Smooth muscle cell (in vitro differentiated cells): ENCODE measurements around the gene SLC24A4. TPM values are rescaled to one million over a fixed set of nuclear protein-coding genes. Genes with fewer than 3 reads are reported as not detected.
"Not testable (repeated sequence)": the region's sequence is repeated elsewhere in the genome, so short reads cannot be mapped to it uniquely, and the experiment has no call there.

Experiments
- DNase-seq: peaks from one replicate; lab custom pipeline; 2025; ENCODE audit not compliant: unreplicated experiment; lab: John Stamatoyannopoulos, UW
- H2AFZ ChIP-seq: fragments of 200-600 bp; sonication (generic); 2 replicates; pipeline ENCODE4 v1.6.0; 2016; ENCODE audit warnings: antibody characterized with exemption, low read depth, mild to moderate bottlenecking
- H3F3A ChIP-seq: fragments of 200-600 bp; sonication (generic); 2 replicates; pipeline ENCODE4 v1.6.0; 2017; ENCODE audit warnings: antibody characterized with exemption, low read depth
- H3K27ac ChIP-seq: fragments of 200-600 bp; sonication (generic); 2 replicates; pipeline ENCODE4 v1.5.1; 2016; ENCODE audit warnings: low read depth, mild to moderate bottlenecking
- H3K27me3 ChIP-seq: fragments of 200-600 bp; sonication (generic); 2 replicates; pipeline ENCODE4 v1.6.1; 2016; ENCODE audit warnings: low read depth, mild to moderate bottlenecking
- H3K36me3 ChIP-seq: fragments of 200-600 bp; sonication (generic); 2 replicates; pipeline ENCODE4 v1.5.1; 2016; ENCODE audit warnings: low read depth
- H3K4me1 ChIP-seq: fragments of 200-600 bp; sonication (generic); 2 replicates; pipeline ENCODE4 v1.5.1; 2016; ENCODE audit warnings: low read depth
- H3K4me2 ChIP-seq: fragments of 200-600 bp; sonication (generic); 2 replicates; pipeline ENCODE4 v1.6.0; 2016; ENCODE audit warnings: mild to moderate bottlenecking
- H3K4me3 ChIP-seq: fragments of 200-600 bp; sonication (generic); 2 replicates; pipeline ENCODE4 v1.5.1; 2016; ENCODE audit warnings: mild to moderate bottlenecking
- H3K79me2 ChIP-seq: fragments of 200-600 bp; sonication (generic); 2 replicates; pipeline ENCODE4 v1.6.0; 2016; ENCODE audit warnings: low read depth, mild to moderate bottlenecking
- H3K9ac ChIP-seq: fragments of 200-600 bp; sonication (generic); 2 replicates; pipeline ENCODE4 v1.6.0; 2016; ENCODE audit warnings: low read depth
- H3K9me3 ChIP-seq: fragments of 200-600 bp; sonication (generic); replicated peaks from 2 replicates; pipeline ENCODE4 v1.5.1; 2016; ENCODE audit warnings: low read depth
- H4K20me1 ChIP-seq: fragments of 200-600 bp; sonication (generic); 2 replicates; pipeline ENCODE4 v1.6.0; 2016; ENCODE audit warnings: low read depth
- WGBS: methylation state at CpG from one replicate; pipeline ENCODE4 v1.1.7; 2016; ENCODE audit warnings: low lambda C conversion rate; 5-methylcytosine and 5-hydroxymethylcytosine counted together
- polyA plus RNA-seq: library from polyadenylated mRNA; unstranded; fragments of >200 nt; fragmentation: Nextera tagmentation; extraction: Ambion mirVana; gene quantifications from 2 replicates; pipeline ENCODE4 v1.2.1, GENCODE V29; 2016
- total RNA-seq: library from RNA; depleted of rRNA; stranded (reverse); fragments of >200 nt; gene quantifications from 2 replicates; pipeline ENCODE4 v1.2.3, GENCODE V29; 2014
- TF ChIP-seq, protein P1 (sequence below): fragments of 200-600 bp; sonication (generic); IDR thresholded peaks from 2 replicates; pipeline ENCODE4 v1.5.1; 2017; ENCODE audit warnings: borderline replicate concordance, mild to moderate bottlenecking, antibody characterized with exemption; ENCODE audit not compliant: insufficient read depth, poor library complexity, severe bottlenecking

SLC24A4 gene
- total and polyA plus RNA-seq, 2 experiments from 2014 or later, result 0.58 TPM; not detected in 1

DNA sequence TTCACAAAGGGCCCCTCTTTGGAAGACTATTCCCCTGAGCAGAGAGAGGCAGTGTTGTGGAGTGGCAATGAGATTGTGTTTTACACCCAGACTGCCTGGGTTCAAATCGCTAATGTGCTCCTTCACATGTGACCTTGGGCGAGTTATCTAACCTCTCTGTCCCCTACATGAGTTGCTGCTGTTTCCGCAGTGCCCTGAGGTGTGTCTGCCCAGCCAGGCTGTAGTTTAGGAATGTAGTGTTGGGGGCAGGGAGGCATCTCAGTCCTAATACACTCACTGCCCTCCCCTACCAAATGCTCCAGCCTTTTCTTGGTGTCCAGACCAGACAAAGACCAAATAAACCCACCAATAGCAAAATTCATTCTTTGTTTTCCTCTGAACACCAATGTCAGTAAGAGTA, 78.6 kb downstream of the SLC24A4 start:
- TF ChIP-seq, protein P1, sequence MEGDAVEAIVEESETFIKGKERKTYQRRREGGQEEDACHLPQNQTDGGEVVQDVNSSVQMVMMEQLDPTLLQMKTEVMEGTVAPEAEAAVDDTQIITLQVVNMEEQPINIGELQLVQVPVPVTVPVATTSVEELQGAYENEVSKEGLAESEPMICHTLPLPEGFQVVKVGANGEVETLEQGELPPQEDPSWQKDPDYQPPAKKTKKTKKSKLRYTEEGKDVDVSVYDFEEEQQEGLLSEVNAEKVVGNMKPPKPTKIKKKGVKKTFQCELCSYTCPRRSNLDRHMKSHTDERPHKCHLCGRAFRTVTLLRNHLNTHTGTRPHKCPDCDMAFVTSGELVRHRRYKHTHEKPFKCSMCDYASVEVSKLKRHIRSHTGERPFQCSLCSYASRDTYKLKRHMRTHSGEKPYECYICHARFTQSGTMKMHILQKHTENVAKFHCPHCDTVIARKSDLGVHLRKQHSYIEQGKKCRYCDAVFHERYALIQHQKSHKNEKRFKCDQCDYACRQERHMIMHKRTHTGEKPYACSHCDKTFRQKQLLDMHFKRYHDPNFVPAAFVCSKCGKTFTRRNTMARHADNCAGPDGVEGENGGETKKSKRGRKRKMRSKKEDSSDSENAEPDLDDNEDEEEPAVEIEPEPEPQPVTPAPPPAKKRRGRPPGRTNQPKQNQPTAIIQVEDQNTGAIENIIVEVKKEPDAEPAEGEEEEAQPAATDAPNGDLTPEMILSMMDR, result no peak
- H3K9me3 ChIP-seq, result no peaks in the 10 kb centered on the region
- no peaks in the 10 kb centered on the region for H3K79me2 ChIP-seq
- H3K27me3 ChIP-seq, result no peaks in the 10 kb centered on the region
- H3K4me1 ChIP-seq, result no peaks in the 10 kb centered on the region
- no peak overlapping the region for H2AFZ ChIP-seq
- H3K36me3 ChIP-seq, result no peaks in the 10 kb centered on the region
- no peak for DNase-seq
- H4K20me1 ChIP-seq, result no peaks in the 10 kb centered on the region
- 60% methylated on average over 3 of the region's 3 CpGs for WGBS
- H3K9ac ChIP-seq, result no peak overlapping the region
- no peak overlapping the region for H3K4me3 ChIP-seq
- H3K27ac ChIP-seq, result no peak overlapping the region
- no peak overlapping the region for H3K4me2 ChIP-seq
- peaks cover 2% of the 10 kb centered on the region for H3F3A ChIP-seq

DNA sequence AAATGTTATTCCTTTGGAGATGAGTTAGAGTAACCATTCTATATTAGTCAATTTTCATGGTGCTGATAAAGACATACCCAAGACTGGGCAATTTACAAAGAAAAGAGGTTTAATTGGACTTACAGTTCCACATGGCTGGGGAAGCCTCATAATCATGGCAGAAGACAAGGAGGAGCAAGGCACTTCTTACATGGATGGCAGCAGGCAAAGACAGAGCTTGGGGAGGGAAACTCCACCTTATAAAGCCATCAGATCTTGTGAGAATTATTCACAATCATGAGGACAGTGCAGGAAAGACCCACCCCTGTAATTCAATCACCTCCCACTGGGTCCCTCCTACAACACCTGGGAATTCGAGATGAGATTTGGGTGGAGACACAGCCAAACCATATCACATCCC, 79.5 kb downstream of the SLC24A4 start:
- WGBS, result 100% methylated on average over 1 of the region's 1 CpG
- not testable (repeated sequence) for H3K4me3 ChIP-seq

DNA sequence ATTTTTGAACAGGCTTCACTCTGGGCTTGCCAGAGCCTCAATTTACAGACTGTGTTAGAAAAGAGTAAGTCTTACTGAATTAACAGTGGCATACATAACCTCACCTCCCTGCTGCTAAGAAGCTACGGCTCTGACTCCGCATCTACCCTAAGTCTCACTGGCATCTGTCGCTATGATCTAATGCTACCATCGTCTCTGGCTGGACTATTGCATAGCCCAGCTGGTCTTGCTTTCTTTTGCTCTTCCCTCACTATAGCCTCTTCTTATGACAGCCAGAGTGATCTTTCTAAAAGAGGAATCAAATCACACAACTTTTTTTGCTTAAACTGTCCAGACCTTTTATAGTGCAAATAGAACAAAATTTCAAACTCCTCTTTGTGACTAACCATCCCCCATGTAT, 81.1 kb downstream of the SLC24A4 start:
- Histone ChIP-seq H3K27me3 (no peaks in the 10 kb centered on the region), H2AFZ (no peak overlapping the region), H3F3A (peaks cover 2% of the 10 kb centered on the region), H3K4me2 (no peak overlapping the region), H3K9ac (no peak overlapping the region), H3K4me1 (no peaks in the 10 kb centered on the region), H3K79me2 (no peaks in the 10 kb centered on the region), H3K4me3 (no peak overlapping the region), H4K20me1 (no peaks in the 10 kb centered on the region), H3K9me3 (no peaks in the 10 kb centered on the region), H3K36me3 (no peaks in the 10 kb centered on the region), H3K27ac (no peak overlapping the region)
- DNase-seq, result no peak
- WGBS, result 69% methylated on average over 4 of the region's 4 CpGs
- TF ChIP-seq, protein P1, result no peak

More for the DNA sequence above, 79.5 kb downstream of the SLC24A4 start:
- not testable (repeated sequence) for H3K9me3 ChIP-seq, H3K27ac ChIP-seq, H3K9ac ChIP-seq, H3K4me2 ChIP-seq, H3K79me2 ChIP-seq, H2AFZ ChIP-seq, H3K4me1 ChIP-seq, H3F3A ChIP-seq, H3K27me3 ChIP-seq, H3K36me3 ChIP-seq, DNase-seq, H4K20me1 ChIP-seq

DNA sequence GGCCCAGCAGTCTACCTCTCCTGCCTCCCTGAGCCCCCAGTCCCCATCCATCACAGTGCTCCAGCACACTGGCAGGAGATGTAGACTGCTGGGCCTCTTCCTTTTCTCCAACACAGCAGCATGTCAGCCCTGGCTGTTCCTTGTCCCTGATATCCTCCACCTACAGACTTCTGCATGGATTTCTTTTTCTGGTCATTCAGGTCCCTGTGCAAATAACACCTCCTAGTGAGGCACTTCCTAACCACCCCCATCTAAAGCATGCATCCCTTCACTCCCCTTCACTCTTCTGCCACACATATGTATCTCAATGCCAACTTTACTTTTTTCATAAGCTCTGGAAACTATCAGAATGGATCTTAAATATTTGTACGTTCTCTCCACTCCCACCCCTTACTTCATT, 81.5 kb downstream of the SLC24A4 start:
- TF ChIP-seq, protein P1, result no peak
- H3K79me2 ChIP-seq, result no peaks in the 10 kb centered on the region
- no peak for DNase-seq

More for the DNA sequence above, 81.5 kb downstream of the SLC24A4 start:
- Histone ChIP-seq H3K36me3 (no peaks in the 10 kb centered on the region), H3K4me3 (no peak overlapping the region), H3K27ac (no peak overlapping the region), H3K9me3 (no peaks in the 10 kb centered on the region), H4K20me1 (no peaks in the 10 kb centered on the region), H3K4me1 (no peaks in the 10 kb centered on the region), H3K9ac (no peak overlapping the region), H3F3A (peaks cover 2% of the 10 kb centered on the region), H3K4me2 (no peak overlapping the region), H2AFZ (no peak overlapping the region), H3K27me3 (no peaks in the 10 kb centered on the region)
- WGBS, result 74% methylated on average over 1 of the region's 1 CpG
